ENCODE measurements around the gene PPP1R3F.

GRCh38 chrX:49231333-49232000, 38.1 kb upstream of the PPP1R3F start:
- TF ChIP-seq CTCF (conservative IDR thresholded peaks at IDR 0.05) (no peak), ZFX (IDR thresholded peaks at IDR 0.05) (no peak)
